HG03159 (cell line): Measurements from ENCODE around the gene DGKA.
"Not testable (repeated sequence)": the region's sequence is repeated elsewhere in the genome, so short reads cannot be mapped to it uniquely, and the experiment has no call there.

Experiments used
- ATAC-seq: cut with Tn5 transposase; IDR thresholded peaks from one replicate; pipeline ENCODE4 v1.9.1; 2021; ENCODE audit warnings: mild to moderate bottlenecking, moderate library complexity; ENCODE audit not compliant: unreplicated experiment

DGKA gene

GRCh38 chr12:55965941-55966407, 35.0 kb downstream of the DGKA start, which contains the start of gene PMEL:
PMEL (minus strand) TSS chr12:55966042; CDS start chr12:55966011, 31 bp downstream.
- ATAC-seq = no peak

- ATAC-seq = peak; percentile 86
Measured at GRCh38 chr12:55966408-55967281, 35.7 kb downstream of the DGKA start, which contains the start of gene CDK2. CDK2 (plus strand) TSS chr12:55966830; CDS start chr12:55967009, 179 bp downstream.

DNA sequence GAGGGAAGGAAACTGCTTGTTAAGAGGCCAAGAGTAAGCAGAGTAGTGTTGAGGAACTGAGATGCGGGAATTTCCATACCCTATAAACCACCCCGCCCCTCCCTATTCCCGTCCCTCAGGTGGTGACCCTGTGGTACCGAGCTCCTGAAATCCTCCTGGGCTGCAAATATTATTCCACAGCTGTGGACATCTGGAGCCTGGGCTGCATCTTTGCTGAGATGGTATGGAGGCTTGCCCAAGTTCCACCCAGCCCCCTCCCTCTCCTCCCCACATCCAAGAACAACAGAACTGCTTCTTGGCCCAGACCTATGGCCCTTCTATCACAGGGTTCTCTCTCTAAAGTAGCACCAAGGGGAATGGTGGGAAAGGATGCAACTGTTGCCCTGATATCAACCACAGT, 38.4 kb downstream of the DGKA start:
- no peak for ATAC-seq

- ATAC-seq = no peak
Measured at GRCh38 chr12:55970775-55971174, 39.8 kb downstream of the DGKA start.

DNA sequence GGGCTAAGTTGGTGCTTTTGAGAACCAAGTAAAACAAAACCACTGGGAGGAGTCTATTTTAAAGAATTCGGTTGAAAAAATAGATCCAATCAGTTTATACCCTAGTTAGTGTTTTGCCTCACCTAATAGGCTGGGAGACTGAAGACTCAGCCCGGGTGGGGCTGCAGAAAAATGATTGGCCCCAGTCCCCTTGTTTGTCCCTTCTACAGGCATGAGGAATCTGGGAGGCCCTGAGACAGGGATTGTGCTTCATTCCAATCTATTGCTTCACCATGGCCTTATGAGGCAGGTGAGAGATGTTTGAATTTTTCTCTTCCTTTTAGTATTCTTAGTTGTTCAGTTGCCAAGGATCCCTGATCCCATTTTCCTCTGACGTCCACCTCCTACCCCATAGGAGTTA, 41.1 kb downstream of the DGKA start:
- ATAC-seq = no peak

- no peak for ATAC-seq
Measured at GRCh38 chr12:55972456-55972855, 41.5 kb downstream of the DGKA start.

GRCh38 chr12:55972911-55973598, 42.1 kb downstream of the DGKA start:
- ATAC-seq = no peak

- peak; percentile 93 for ATAC-seq
Measured at GRCh38 chr12:55973599-55974307, 42.8 kb downstream of the DGKA start, which contains the start of gene RAB5B. RAB5B (plus strand) TSS chr12:55974078; CDS start chr12:55986961, 12,883 bp downstream.

- ATAC-seq = peak; percentile 17
Measured at GRCh38 chr12:55974308-55974730, 43.4 kb downstream of the DGKA start.

DNA sequence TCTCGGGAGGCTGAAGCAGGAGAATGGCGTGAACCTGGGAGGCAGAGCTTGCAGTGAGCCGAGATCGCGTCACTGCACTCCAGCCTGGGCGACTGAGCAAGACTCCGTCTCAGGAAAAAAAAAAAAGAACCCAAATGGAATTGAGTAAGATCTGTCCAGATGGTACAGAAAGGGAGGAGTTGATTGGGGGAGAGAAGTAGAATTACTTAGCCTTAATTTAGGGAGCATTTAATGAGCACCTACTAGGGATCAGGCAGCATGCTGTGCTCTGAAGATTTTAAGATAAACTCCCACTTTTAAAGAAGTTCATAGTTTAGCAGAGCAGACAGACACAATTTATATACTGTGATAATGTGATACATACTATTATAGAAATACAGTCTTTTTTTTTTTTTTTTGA, 47.4 kb downstream of the DGKA start:
- no peak for ATAC-seq

GRCh38 chr12:55979069-55979468, 48.1 kb downstream of the DGKA start:
- no peak for ATAC-seq

DNA sequence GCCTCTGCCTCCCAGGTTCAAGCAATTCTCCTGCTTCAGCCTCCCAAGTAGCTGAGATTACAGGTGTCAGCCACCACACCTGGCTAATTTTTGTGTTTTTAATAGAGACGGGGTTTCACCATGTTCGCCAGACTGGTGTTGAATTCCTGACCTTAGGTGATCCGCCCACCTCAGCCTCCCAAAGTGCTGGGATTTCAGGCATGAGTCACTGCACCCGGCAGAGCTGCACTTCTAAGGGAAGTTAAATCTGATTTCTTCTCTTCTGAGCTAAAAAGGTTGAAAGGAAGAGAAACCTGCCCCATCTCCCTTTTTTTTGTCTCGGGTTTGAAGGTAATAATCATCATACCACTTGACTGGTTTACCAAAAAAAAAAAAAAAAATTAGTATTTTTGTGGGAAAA, 50.9 kb downstream of the DGKA start:
- ATAC-seq = not testable (repeated sequence)

GRCh38 chr12:55982319-55982936, 51.5 kb downstream of the DGKA start:
- peak; percentile 79 for ATAC-seq

DNA sequence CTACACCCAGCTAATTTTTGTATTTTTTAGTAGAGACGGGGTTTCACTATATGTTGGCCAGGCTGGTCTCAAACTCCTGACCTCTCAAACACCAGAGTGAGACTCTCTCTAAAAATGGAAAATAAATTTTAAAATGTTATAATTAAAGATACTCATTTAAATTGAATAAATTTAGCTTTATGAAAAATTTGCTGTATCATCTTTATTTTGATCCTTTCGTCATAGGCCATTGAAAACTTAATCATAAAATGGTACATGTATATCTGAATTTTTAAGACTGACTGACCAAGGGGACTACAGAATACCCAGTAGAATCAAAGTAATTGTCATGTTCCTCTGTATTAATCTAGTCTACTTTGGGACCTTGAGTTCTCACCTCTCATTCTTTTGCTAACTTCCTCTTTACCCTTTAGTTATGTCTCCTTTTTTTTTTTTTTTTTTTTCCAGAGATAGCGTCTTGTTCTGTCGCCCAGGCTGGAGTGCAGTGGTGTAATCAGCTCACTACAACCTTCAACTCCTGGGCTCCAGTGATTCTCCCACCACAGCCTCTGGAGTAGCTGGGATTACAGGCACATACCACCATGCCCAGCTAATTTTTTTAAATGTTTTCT, 52.4 kb downstream of the DGKA start:
- ATAC-seq = no peak

DNA sequence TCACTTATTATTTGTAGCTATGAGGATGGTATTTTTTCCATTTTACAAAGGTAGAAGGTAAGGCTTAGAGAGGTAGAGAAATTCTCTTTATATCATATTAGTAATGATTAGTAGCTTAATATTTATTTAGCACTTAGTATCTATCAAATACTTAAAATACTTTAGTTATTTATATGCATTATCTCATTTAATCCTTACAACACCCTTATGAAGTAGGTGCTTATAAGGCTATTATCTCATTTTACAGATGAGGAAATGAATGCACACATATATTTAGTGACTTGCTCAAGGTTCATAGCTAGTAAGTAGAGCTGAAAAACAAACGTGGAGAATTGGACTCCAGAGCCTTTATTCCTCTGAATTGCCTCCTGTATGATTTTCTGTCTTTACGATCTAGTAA, 53.9 kb downstream of the DGKA start:
- no peak for ATAC-seq

DNA sequence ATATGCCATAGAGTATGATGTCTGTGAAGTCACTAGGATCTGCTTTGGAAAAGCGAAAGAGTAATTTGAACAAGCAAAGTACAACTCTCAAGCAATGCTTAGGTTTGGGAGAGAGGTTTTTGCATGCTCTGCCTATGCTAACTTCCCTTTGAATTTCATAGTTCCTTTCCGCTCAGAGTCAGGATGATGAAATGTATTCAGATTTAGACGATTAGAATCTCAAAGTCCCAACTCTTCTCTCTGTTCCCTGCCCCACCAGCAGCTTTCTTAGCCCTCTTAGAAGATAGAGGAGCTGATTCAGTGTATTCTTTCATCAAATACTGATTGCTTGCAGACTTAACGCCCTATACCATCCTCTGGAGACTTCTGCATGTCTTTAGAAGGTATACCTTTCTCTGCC, 54.4 kb downstream of the DGKA start:
- no peak for ATAC-seq

GRCh38 chr12:55985976-55986375, 55.0 kb downstream of the DGKA start:
- not testable (repeated sequence) for ATAC-seq

DNA sequence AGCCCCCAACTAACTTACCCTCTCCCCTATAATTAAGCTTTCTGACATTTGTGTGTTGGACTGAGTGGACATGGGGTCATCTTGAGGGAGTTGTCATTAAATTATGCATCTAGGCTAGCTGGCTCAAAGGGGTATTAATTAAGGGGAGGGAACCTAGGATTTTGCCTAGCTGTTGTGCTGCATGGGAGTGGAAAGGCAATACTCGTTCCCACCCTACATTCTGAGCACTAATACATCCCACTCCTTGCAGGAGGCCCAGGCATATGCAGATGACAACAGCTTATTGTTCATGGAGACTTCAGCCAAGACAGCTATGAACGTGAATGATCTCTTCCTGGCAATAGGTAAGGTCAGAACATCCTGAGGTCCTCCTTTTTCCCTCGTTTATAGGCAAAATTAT, 60.1 kb downstream of the DGKA start:
- ATAC-seq = no peak

- ATAC-seq = no peak
Measured at GRCh38 chr12:55993230-55993853, 62.4 kb downstream of the DGKA start.

DNA sequence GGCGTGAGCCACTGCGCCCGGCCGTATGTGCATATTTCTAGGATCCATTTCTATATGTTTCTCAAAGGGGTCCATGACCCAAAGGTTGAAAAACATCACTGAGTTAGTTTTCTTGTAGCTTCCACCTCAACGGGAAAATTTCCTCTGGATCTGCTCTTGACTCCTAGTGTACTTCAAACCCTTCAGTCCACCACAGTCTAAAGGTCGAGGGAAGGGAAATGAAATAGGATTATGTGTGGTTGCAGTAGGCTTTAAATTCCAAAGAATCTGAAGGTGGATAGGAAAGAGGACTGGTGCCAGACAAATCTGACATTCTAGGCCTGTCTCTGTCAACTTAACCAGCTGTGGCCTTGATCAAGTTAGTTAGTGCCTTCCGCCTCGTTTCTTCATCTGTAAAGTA, 64.4 kb downstream of the DGKA start:
- no peak for ATAC-seq
